Endodermal cell (in vitro differentiated cells): Measurements from ENCODE around the gene TMEM238L. TPM values are rescaled to one million over a fixed set of nuclear protein-coding genes. Genes with fewer than 3 reads are reported as not detected.

Experiments
- DNase-seq: peaks from one replicate; pipeline ENCODE4 v3.0.0-alpha.2; 2017
- H3K27ac ChIP-seq: 2 replicates; pipeline ENCODE4 v1.5.1; 2013; ENCODE audit warnings: mild to moderate bottlenecking, low read depth, low read length, moderate library complexity
- H3K27me3 ChIP-seq: 2 replicates; pipeline ENCODE4 v1.6.1; 2013; ENCODE audit warnings: mild to moderate bottlenecking, low read length, moderate library complexity; ENCODE audit not compliant: insufficient read depth, control insufficient read depth, poor library complexity, severe bottlenecking
- H3K36me3 ChIP-seq: 2 replicates; pipeline ENCODE4 v1.7.0; 2013; ENCODE audit warnings: mild to moderate bottlenecking, low read length, moderate library complexity; ENCODE audit not compliant: control insufficient read depth, insufficient read depth
- H3K4me1 ChIP-seq: one replicate; pipeline ENCODE4 v1.7.0; 2013; ENCODE audit warnings: low read length; ENCODE audit not compliant: control insufficient read depth, insufficient read depth
- H3K4me3 ChIP-seq: 2 replicates; pipeline ENCODE4 v1.5.1; 2013; ENCODE audit warnings: mild to moderate bottlenecking, low read length, moderate library complexity
- H3K9ac ChIP-seq: 2 replicates; pipeline ENCODE4 v1.6.1; 2013; ENCODE audit warnings: mild to moderate bottlenecking, low read length, moderate library complexity; ENCODE audit not compliant: poor library complexity, severe bottlenecking; ENCODE audit errors: extremely low read depth
- H3K9me3 ChIP-seq: 2 replicates; pipeline ENCODE4 v1.6.1; 2013; ENCODE audit warnings: mild to moderate bottlenecking, low read length, moderate library complexity; ENCODE audit not compliant: control insufficient read depth
- H3K27ac Mint-ChIP-seq: 2 replicates; pipeline ENCODE4 v1.8.0; 2020; ENCODE audit warnings: mixed read lengths
- H3K27me3 Mint-ChIP-seq: 2 replicates; pipeline ENCODE4 v1.8.0; 2021; ENCODE audit warnings: mild to moderate bottlenecking, mixed read lengths; ENCODE audit not compliant: insufficient read depth
- H3K36me3 Mint-ChIP-seq: 2 replicates; pipeline ENCODE4 v1.8.0; 2020; ENCODE audit warnings: low read depth, mixed read lengths
- H3K4me1 Mint-ChIP-seq: 2 replicates; pipeline ENCODE4 v1.8.0; 2020; ENCODE audit warnings: mixed read lengths
- H3K4me3 Mint-ChIP-seq: 2 replicates; pipeline ENCODE4 v1.8.0; 2020; ENCODE audit warnings: mild to moderate bottlenecking, moderate library complexity, mixed read lengths
- H3K9me3 Mint-ChIP-seq: 2 replicates; pipeline ENCODE4 v1.8.0; 2020; ENCODE audit warnings: mild to moderate bottlenecking, mixed read lengths
- CTCF ChIP-seq: fragments of 200-600 bp; sonication (generic); conservative IDR thresholded peaks from 2 replicates; pipeline ENCODE4 v1.5.0; 2021; ENCODE audit warnings: antibody characterized with exemption, mild to moderate bottlenecking
- WGBS, 2 experiments: methylation state at CpG; one replicate each; pipeline versions ENCODE4 v1.1.5 to v1.1.7; 2013; ENCODE audit warnings: missing lambda C conversion rate in 2 of 2, mixed read lengths in 1 of 2; ENCODE audit not compliant: insufficient coverage in 1 of 2, insufficient read length in 1 of 2; 5-methylcytosine and 5-hydroxymethylcytosine counted together
- total RNA-seq, 2 donors: library from RNA; stranded (reverse); fragmentation: NEBNext Ultra II Directional in 1 of 2; extraction: Animal tissue kit (Norgen Biotek cat#: 25700) in 1 of 2; gene quantifications; 2 replicates in 1 of 2; 3 replicates in 1 of 2; pipeline ENCODE4 v1.2.1, GENCODE V29; 2021

Gene TMEM238L
- total RNA-seq, 2 donors from 2014 or later = not detected

GRCh38 chr17:10802496-10803284 lies 1.2 kb downstream of the TMEM238L start:
- no peak overlapping the region for H3K9ac ChIP-seq

GRCh38 chr17:10799407-10799806 lies 4.5 kb downstream of the TMEM238L start:
- Mint-ChIP-seq H3K4me3 (no peak overlapping the region), H3K4me1 (peaks cover 8% of the 10 kb centered on the region), H3K27me3 (no peaks in the 10 kb centered on the region), H3K27ac (no peak overlapping the region), H3K9me3 (no peaks in the 10 kb centered on the region), H3K36me3 (no peaks in the 10 kb centered on the region)
- H3K9me3 ChIP-seq = no peaks in the 10 kb centered on the region
- WGBS, 2 experiments = 89 to 95% methylated on average over 6 to 7 of the region's 7 CpGs
- peaks cover 10% of the 10 kb centered on the region for H3K4me1 ChIP-seq
- H3K36me3 ChIP-seq = no peaks in the 10 kb centered on the region
- no peak overlapping the region for H3K4me3 ChIP-seq
- no peak overlapping the region for H3K27ac ChIP-seq
- no peaks in the 10 kb centered on the region for H3K27me3 ChIP-seq
- no peak overlapping the region for H3K9ac ChIP-seq
- no peak for DNase-seq
- TF ChIP-seq CTCF = no peak

More at GRCh38 chr17:10802496-10803284, 1.2 kb downstream of the TMEM238L start:
- Histone ChIP-seq H3K4me3 (no peak overlapping the region), H3K27ac (no peak overlapping the region), H3K4me1 (peaks cover 6% of the 10 kb centered on the region), H3K36me3 (no peaks in the 10 kb centered on the region), H3K27me3 (no peaks in the 10 kb centered on the region), H3K9me3 (no peaks in the 10 kb centered on the region)
- TF ChIP-seq CTCF = no peak
- H3K36me3 Mint-ChIP-seq = no peaks in the 10 kb centered on the region
- no peak overlapping the region for H3K27ac Mint-ChIP-seq
- no peak for DNase-seq
- H3K4me3 Mint-ChIP-seq = no peak overlapping the region
- WGBS, 2 experiments = 89 to 91% methylated on average over 11 to 14 of the region's 14 CpGs
- no peaks in the 10 kb centered on the region for H3K9me3 Mint-ChIP-seq
- H3K27me3 Mint-ChIP-seq = peaks cover 3% of the 10 kb centered on the region
- peaks cover 6% of the 10 kb centered on the region for H3K4me1 Mint-ChIP-seq

GRCh38 chr17:10798910-10799309 lies 5.0 kb downstream of the TMEM238L start:
- 91 to 100% methylated on average over 2 to 7 of the region's 7 CpGs for WGBS, 2 experiments
- Histone ChIP-seq H3K9ac (no peak overlapping the region), H3K27me3 (no peaks in the 10 kb centered on the region), H3K4me1 (peaks cover 10% of the 10 kb centered on the region), H3K27ac (no peak overlapping the region), H3K4me3 (no peak overlapping the region), H3K36me3 (no peaks in the 10 kb centered on the region), H3K9me3 (no peaks in the 10 kb centered on the region)
- Mint-ChIP-seq H3K36me3 (no peaks in the 10 kb centered on the region), H3K4me3 (no peak overlapping the region), H3K27me3 (no peaks in the 10 kb centered on the region), H3K9me3 (no peaks in the 10 kb centered on the region), H3K27ac (no peak overlapping the region), H3K4me1 (peaks cover 6% of the 10 kb centered on the region)
- TF ChIP-seq CTCF = no peak
- no peak for DNase-seq
